Type B pancreatic cell (in vitro differentiated cells): ENCODE data around the gene TCF15. TPM values are rescaled to one million over a fixed set of nuclear protein-coding genes. Genes with fewer than 3 reads are reported as not detected.

Source experiments
- DNase-seq: peaks from one replicate; pipeline ENCODE4 v3.0.0; 2021; ENCODE audit warnings: mixed read lengths; ENCODE audit not compliant: unreplicated experiment; ENCODE audit errors: extremely low spot score
- H3K27ac Mint-ChIP-seq: 2 replicates; pipeline ENCODE4 v1.8.0; 2021; ENCODE audit warnings: mild to moderate bottlenecking, mixed read lengths
- H3K27me3 Mint-ChIP-seq: 2 replicates; pipeline ENCODE4 v1.8.0; 2021; ENCODE audit warnings: mixed read lengths
- H3K36me3 Mint-ChIP-seq: 2 replicates; pipeline ENCODE4 v1.8.0; 2021; ENCODE audit warnings: mixed read lengths
- H3K4me1 Mint-ChIP-seq: one replicate; pipeline ENCODE4 v1.8.0; 2021; ENCODE audit warnings: mixed read lengths; ENCODE audit not compliant: unreplicated experiment
- H3K4me3 Mint-ChIP-seq: 2 replicates; pipeline ENCODE4 v1.8.0; 2021; ENCODE audit warnings: mild to moderate bottlenecking, mixed read lengths
- H3K9me3 Mint-ChIP-seq: 2 replicates; pipeline ENCODE4 v1.8.0; 2021; ENCODE audit warnings: mixed read lengths
- CTCF ChIP-seq: fragments of 200-600 bp; sonication (generic); conservative IDR thresholded peaks from 2 replicates; pipeline ENCODE4 v1.5.0; 2021; ENCODE audit warnings: antibody characterized with exemption, mild to moderate bottlenecking
- total RNA-seq: library from RNA; stranded (reverse); gene quantifications from 2 replicates; pipeline ENCODE4 v1.2.1, GENCODE V29; 2021; ENCODE audit warnings: low replicate concordance

TCF15 gene
- total RNA-seq, 1 donor from 2014 or later = 0.94 TPM

DNA sequence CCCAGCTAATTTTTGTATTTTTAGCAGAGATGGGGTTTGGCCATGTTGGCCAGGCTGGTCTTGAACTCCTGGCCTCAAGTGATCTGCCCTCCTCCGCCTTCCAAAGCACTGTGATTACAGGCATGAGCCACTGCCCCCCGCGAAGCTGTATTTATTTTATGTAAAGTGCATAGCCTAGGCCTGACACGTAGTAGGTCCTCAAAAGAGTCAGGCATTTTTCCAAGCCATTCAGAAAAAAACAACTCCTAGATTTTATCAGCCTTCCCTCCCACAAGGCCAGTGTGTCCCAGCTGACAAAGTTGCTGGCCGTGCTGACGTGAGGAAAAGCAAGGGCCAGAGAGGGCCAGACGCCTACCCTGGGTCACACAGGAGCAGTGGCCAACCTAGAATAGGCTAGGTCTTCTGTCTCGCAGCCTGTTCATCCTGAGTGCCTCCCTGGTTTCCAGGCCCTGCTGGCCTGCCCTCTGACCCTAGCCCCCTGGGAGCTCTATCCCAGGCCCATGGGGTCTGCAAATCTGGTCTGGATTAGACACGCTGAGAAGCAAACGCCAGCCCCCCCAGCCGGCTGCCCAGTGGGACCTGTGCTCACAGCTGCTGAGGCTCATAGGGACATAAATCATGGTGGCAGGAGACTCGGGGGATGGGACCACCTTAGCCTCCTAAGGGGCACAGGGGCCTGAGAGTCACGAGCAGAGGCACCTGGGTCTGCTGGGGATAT, 11.8 kb downstream of the TCF15 start:
- no peak for DNase-seq
- Mint-ChIP-seq H3K27me3 (no peaks in the 10 kb centered on the region), H3K4me3 (no peak overlapping the region), H3K27ac (no peak overlapping the region), H3K4me1 (no peaks in the 10 kb centered on the region), H3K36me3 (no peaks in the 10 kb centered on the region), H3K9me3 (no peaks in the 10 kb centered on the region)
- TF ChIP-seq CTCF = no peak

DNA sequence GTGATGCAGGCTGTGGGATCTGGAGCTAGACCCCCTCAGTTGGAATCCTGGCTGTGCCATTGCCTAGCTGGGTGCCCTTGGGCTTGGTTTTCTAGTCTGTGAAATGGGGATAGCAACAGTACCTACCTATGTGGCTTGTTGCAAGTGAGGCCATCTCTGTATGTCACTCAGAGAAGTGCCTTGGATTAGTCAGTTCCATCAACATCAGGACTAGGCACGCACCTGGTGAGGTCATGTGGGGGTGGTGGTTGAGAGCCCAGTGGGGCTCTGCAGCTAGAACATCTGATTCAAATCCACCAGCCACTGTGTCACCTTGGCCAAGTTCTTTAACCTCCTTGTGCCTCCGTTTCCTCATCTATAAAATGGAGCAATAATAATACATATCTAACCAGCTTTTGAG, 12.5 kb downstream of the TCF15 start:
- no peaks in the 10 kb centered on the region for H3K27me3 Mint-ChIP-seq
- no peaks in the 10 kb centered on the region for H3K4me1 Mint-ChIP-seq
- no peak for TF ChIP-seq CTCF
- H3K36me3 Mint-ChIP-seq = no peaks in the 10 kb centered on the region
- no peak overlapping the region for H3K4me3 Mint-ChIP-seq
- H3K27ac Mint-ChIP-seq = no peak overlapping the region
- DNase-seq = no peak
- no peaks in the 10 kb centered on the region for H3K9me3 Mint-ChIP-seq

- Mint-ChIP-seq H3K9me3 (no peaks in the 10 kb centered on the region), H3K36me3 (no peaks in the 10 kb centered on the region), H3K27me3 (peaks cover 19% of the 10 kb centered on the region), H3K27ac (no peak overlapping the region), H3K4me3 (no peak overlapping the region), H3K4me1 (no peaks in the 10 kb centered on the region)
- DNase-seq = no peak
- TF ChIP-seq CTCF = no peak
Measured at GRCh38 chr20:595330-596308, 14.5 kb downstream of the TCF15 start.

- H3K4me1 Mint-ChIP-seq = no peaks in the 10 kb centered on the region
- no peak overlapping the region for H3K4me3 Mint-ChIP-seq
- no peaks in the 10 kb centered on the region for H3K36me3 Mint-ChIP-seq
- H3K27ac Mint-ChIP-seq = no peak overlapping the region
- no peaks in the 10 kb centered on the region for H3K9me3 Mint-ChIP-seq
- TF ChIP-seq CTCF = no peak
- peaks cover 24% of the 10 kb centered on the region for H3K27me3 Mint-ChIP-seq
- DNase-seq = no peak
Measured at GRCh38 chr20:592506-592905, 17.6 kb downstream of the TCF15 start.

DNA sequence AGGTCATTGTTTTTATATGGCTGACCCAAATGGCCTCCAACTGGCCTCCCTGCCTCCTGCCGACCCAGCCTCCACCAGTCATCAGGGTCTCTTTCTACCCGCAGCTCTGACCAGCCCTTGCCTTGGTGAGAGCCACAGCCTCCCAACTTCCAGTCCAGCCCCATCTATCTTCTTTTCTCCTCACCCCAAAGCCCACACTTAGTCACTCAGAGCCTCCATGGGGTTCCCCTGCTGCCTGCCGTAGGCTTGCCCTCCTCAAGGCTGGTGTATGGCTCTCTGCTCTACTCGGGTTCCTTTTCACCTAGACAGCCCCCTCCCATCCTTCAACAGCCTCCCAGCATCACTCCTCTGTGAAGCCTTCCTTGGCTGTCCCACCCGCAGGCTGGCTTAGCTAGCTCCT, 18.2 kb downstream of the TCF15 start:
- no peak overlapping the region for H3K4me3 Mint-ChIP-seq
- H3K9me3 Mint-ChIP-seq = no peaks in the 10 kb centered on the region
- peaks cover 24% of the 10 kb centered on the region for H3K27me3 Mint-ChIP-seq
- H3K27ac Mint-ChIP-seq = no peak overlapping the region
- TF ChIP-seq CTCF = no peak
- no peaks in the 10 kb centered on the region for H3K4me1 Mint-ChIP-seq
- DNase-seq = no peak
- no peaks in the 10 kb centered on the region for H3K36me3 Mint-ChIP-seq
